ENCODE measurements around the gene MAB21L1. TPM values are rescaled to one million over a fixed set of nuclear protein-coding genes. Genes with fewer than 3 reads are reported as not detected.

MAB21L1 gene
- total RNA-seq, 1 experiment from 2014 or later = not detected

DNA sequence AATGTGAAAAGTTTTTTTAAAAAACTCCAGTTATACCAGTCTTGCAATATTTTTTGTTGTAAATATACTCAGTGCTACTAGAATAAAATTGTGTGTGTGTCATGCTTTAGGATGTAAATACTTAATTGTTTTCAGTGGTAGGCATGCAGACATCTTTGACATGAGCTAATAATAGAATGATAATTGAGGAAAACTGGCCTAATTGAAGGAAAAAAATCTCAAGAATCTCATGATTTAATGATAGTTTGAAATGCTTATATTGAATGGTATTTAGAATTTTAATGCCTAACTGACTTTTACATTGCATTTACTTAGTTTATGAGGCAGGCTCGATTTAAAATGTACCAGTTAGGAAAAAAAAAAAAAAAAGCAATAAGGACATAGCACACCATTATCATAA is 3.2 kb upstream of the MAB21L1 start:
- Histone ChIP-seq H3K18ac (ENCODE audit: insufficient read length, low read depth, low read length) (no peak overlapping the region), H4K91ac (ENCODE audit: insufficient read length, low read depth, low read length) (no peak overlapping the region), H3T11ph (ENCODE audit: low read length) (no peak overlapping the region), H3K23ac (ENCODE audit: insufficient read length, low read depth, low read length) (no peak overlapping the region), H3K27me3 (ENCODE audit: insufficient read depth, low read length) (peaks cover 38% of the 10 kb centered on the region), H3K14ac (ENCODE audit: insufficient read depth, low read length) (no peak overlapping the region), H3K9ac (ENCODE audit: extremely low read depth, insufficient read length, low read length) (no peak overlapping the region), H3K79me1 (ENCODE audit: insufficient read depth, low read depth, low read length, poor library complexity, severe bottlenecking) (no peaks in the 10 kb centered on the region), H3K4ac (ENCODE audit: low read depth, low read length) (no peak overlapping the region), H2BK20ac (ENCODE audit: low read depth, low read length, poor library complexity, severe bottlenecking) (no peak overlapping the region), H3K4me2 (ENCODE audit: insufficient read depth, insufficient read length, low read length) (no peak overlapping the region), H3K79me2 (ENCODE audit: insufficient read depth, low read length) (no peaks in the 10 kb centered on the region), H4K8ac (replicated peaks; ENCODE audit: insufficient read length, low read depth, low read length) (no peak overlapping the region), H2AFZ (ENCODE audit: low read length) (no peak overlapping the region), H2AK5ac (ENCODE audit: insufficient read length, low read length) (no peak overlapping the region), H2BK120ac (ENCODE audit: low read depth, low read length, poor library complexity, severe bottlenecking) (no peak overlapping the region), H3K56ac (ENCODE audit: insufficient read length, low read depth, low read length) (no peak overlapping the region), H4K5ac (ENCODE audit: insufficient read length, low read depth, low read length) (no peak overlapping the region), H4K20me1 (ENCODE audit: control insufficient read depth, insufficient read depth, insufficient read length) (no peaks in the 10 kb centered on the region), H3K27ac (ENCODE audit: insufficient read length, low read depth, low read length) (no peak overlapping the region), H3K4me1 (ENCODE audit: insufficient read depth, low read length) (no peaks in the 10 kb centered on the region; the same call in 1 of the 2 replicates), H2BK12ac (ENCODE audit: insufficient read length, low read depth, low read length) (no peak overlapping the region), H2BK15ac (ENCODE audit: low read depth, low read length) (no peak overlapping the region), H3K23me2 (ENCODE audit: insufficient read length, low read depth, low read length, poor library complexity, severe bottlenecking) (peaks cover 31% of the 10 kb centered on the region), H2BK5ac (ENCODE audit: insufficient read length, low read length) (no peak overlapping the region), H3K9me3 (ENCODE audit: control insufficient read depth, low read depth, low read length) (no peaks in the 10 kb centered on the region)
- TF ChIP-seq, protein P1, sequence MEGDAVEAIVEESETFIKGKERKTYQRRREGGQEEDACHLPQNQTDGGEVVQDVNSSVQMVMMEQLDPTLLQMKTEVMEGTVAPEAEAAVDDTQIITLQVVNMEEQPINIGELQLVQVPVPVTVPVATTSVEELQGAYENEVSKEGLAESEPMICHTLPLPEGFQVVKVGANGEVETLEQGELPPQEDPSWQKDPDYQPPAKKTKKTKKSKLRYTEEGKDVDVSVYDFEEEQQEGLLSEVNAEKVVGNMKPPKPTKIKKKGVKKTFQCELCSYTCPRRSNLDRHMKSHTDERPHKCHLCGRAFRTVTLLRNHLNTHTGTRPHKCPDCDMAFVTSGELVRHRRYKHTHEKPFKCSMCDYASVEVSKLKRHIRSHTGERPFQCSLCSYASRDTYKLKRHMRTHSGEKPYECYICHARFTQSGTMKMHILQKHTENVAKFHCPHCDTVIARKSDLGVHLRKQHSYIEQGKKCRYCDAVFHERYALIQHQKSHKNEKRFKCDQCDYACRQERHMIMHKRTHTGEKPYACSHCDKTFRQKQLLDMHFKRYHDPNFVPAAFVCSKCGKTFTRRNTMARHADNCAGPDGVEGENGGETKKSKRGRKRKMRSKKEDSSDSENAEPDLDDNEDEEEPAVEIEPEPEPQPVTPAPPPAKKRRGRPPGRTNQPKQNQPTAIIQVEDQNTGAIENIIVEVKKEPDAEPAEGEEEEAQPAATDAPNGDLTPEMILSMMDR (conservative IDR thresholded peaks at IDR 0.05) = no peak
- no CpG with 5 or more reads among the region's 1 CpG for WGBS (ENCODE audit: extremely low coverage, insufficient read length, low lambda C conversion rate)
- no peak for DNase-seq
- H3K4me3 Mint-ChIP-seq = peak overlapping the region in 1 of 2 experiments; percentile 44; a peak in 1 of 5 replicates
- H3K27me3 Mint-ChIP-seq (ENCODE audit: low read depth) = peaks cover 63% of the 10 kb centered on the region
- H3K27ac Mint-ChIP-seq = no peak overlapping the region
- H3K36me3 Mint-ChIP-seq (ENCODE audit: insufficient read depth in 1 of 3, low read depth in 3 of 3) = peaks cover 0 to 3% (median 0%) of the 10 kb centered on the region in 3 experiments; a peak in 2 of 7 replicates
- H3K4me1 Mint-ChIP-seq = peaks cover 39 to 45% of the 10 kb centered on the region in 2 experiments
- H3K9me3 Mint-ChIP-seq = no peaks in the 10 kb centered on the region; a peak in 1 of 5 replicates

All from H9 (cell line).